ENCODE results near the gene UROD.

DNA sequence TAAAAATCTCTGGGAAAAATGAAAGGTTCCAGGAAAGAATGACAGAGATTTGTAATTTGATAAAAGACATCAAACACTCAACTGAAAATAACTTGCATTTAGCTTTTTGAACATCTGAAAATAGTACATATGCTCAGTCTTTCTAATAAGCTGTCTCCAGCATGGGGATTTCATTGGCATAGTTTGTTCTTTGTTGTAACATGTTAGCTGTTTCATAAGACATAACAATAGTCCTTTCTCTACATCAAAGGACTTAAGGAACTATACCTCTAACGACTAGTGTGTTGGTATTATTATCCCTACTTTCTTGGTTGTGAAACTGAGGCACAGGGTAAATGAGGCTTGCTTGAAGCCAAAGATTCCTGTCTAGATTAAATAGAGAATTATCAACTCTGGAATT lies 47.7 kb upstream of the UROD start:
- TF ChIP-seq, protein P1, sequence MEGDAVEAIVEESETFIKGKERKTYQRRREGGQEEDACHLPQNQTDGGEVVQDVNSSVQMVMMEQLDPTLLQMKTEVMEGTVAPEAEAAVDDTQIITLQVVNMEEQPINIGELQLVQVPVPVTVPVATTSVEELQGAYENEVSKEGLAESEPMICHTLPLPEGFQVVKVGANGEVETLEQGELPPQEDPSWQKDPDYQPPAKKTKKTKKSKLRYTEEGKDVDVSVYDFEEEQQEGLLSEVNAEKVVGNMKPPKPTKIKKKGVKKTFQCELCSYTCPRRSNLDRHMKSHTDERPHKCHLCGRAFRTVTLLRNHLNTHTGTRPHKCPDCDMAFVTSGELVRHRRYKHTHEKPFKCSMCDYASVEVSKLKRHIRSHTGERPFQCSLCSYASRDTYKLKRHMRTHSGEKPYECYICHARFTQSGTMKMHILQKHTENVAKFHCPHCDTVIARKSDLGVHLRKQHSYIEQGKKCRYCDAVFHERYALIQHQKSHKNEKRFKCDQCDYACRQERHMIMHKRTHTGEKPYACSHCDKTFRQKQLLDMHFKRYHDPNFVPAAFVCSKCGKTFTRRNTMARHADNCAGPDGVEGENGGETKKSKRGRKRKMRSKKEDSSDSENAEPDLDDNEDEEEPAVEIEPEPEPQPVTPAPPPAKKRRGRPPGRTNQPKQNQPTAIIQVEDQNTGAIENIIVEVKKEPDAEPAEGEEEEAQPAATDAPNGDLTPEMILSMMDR (IDR thresholded peaks at IDR 0.05; ENCODE audit: low read depth, low read length), result no peak
- no peak for TF ChIP-seq EZH2phosphoT487 (IDR thresholded peaks at IDR 0.05; ENCODE audit: low read depth)

All from OCI-LY3 (cell line).